CD4-positive, alpha-beta T cell treated with Interferon gamma for 1 hour (primary cell): ENCODE results near the gene NEURL4.
"Not testable (repeated sequence)": the region's sequence is repeated elsewhere in the genome, so short reads cannot be mapped to it uniquely, and the experiment has no call there.

Experiments used
- DNase-seq: peaks from one replicate; pipeline ENCODE4 v3.0.0-alpha.2; 2020

NEURL4 gene

DNA sequence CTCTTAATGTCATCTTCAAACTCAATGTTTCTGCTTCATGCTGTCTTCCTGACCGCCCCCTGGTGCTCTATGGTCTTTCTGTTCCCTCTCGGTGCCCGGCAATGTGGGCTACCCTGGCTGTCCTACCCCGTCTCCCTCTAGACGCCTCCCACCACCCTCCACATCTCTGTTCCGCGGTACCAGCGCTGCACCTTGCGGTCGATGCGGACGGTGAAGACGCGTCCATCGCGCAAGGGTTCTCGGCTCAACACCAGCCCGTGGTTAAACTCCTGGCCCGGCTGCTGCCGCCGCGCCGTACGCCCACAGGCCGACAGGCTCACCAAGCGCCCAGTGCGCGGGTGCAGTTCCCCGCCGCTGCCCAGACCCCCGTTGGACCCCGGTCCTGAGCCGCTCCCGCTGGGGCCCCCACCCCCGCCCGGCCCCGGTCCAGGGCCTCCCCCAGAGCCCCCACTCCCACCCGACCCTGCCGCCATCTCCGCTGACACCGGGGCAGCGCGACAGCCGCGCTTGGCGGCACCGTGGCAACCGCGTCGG is at the start of gene NEURL4:
NEURL4 (minus strand) TSS at position 496 of the 534 bp plus-strand sequence; CDS start at position 473, 23 bp downstream.
- DNase-seq: peak; percentile 22

DNA sequence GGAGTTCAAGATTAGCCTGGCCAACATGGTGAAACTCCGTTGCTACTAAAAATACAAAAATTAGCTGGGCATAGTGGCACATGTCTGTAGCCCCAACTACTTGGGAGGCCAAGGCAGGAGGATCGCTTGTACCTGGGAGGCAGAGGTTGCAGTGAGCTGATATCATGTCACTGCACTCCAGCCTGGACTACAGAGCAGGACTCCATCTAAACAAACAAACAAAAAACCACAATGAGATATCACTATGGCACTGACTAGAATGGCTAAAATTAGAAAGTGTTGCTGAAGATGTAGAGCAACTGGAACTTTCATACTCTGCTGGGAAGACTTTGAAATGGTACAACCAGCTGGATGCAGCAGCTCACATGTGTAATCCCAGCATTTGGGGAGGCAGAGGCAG is 45.2 kb upstream of the NEURL4 start:
- no peak for DNase-seq

GRCh38 chr17:7370853-7371252 is 41.7 kb upstream of the NEURL4 start:
- no peak for DNase-seq

DNA sequence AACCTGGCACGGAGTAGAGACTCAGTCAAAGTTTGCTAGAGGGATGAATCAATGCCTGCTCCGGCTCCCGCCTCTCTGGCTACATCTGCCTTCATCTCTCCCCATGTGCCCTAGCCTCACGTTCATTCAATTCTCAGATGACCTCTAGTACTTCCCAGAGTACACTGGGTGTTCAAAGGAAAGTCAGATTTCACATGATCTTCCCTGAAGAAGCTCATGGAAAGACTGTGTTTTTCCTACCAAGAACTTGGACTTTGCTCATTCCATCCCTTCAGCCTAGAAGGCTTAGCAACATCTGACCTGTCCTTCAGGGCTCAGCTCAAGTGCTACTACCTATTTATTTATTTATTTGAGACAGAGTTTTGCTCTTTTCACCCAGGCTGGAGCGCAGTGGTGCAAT is 40.7 kb upstream of the NEURL4 start:
- DNase-seq: no peak

GRCh38 chr17:7368599-7368994 is 39.5 kb upstream of the NEURL4 start:
- not testable (repeated sequence) for DNase-seq

DNA sequence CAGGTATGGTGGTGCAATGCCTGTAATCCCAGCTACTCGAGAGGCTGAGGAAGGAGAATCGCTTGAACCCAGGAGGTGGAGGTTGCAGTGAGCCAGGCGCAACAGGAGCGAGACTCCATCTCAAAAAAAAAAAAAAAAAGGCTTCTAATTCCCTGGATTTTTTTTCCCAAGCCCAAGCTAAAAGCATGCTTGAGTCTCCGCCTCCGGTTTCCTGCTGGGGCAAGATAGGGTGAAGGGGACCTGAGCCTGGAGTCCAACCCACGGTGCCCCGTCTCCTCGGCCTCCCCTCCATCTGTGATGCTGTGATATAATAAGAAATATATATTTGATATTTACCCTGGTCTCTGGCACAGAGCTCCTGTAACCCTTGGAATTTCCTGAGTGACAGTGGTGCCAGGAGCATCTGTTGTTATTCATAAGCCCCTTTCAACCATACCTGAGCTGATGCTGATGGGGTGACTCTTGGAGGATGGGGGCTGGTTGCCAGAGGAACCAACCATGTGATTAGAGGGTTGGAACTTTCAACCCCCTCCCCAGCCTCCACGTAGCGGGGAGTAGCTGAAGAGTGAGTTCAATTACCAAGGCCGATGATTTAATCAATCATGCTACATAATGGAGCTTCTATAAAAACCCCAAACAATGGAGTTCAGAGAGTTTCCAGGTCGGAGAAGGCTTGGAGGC is 38.9 kb upstream of the NEURL4 start:
- no peak for DNase-seq

DNA sequence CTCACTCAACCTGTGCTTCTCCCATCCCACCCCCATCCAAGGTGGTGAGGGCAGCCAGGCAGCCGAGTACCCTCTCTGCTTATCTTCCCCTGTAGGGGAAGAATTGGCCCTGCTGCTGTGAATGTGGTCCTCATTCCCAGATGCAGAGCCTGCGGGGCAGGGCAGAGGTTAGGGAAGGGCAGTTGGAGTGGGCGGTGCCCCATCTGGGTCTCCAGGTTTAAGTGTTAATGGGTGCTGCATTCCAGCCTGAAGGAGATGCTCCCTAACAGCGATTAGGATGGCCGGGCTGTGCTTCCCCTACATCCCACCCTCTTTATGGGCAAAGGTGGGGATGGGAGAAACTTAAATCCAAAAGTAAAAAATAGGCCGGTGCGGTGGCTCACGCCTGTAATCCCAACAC is 37.9 kb upstream of the NEURL4 start:
- DNase-seq: no peak

GRCh38 chr17:7365963-7366362 is 36.8 kb upstream of the NEURL4 start:
- not testable (repeated sequence) for DNase-seq

- no peak for DNase-seq
These were observed 34.2 kb upstream of the NEURL4 start for GRCh38 chr17:7363311-7363710.

DNA sequence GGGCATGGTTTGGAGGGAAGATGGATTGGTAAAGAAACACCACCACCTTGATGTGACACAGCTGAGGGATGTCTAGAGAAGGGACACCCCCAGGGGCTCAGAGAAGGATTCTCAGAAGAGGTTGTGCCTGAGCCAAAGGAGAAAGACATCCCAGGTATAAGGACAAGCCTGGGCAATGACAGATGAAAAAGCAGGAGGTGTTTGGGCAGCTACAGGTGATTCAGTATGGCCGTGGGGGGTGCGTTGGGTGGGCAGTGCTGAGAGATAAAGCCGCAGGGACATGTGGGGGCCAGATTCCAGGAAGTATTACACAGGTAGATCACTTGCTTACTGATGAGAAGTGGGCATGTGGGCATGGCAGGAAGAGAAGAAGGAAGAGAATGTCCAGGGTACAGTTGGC is 32.8 kb upstream of the NEURL4 start:
- no peak for DNase-seq

DNA sequence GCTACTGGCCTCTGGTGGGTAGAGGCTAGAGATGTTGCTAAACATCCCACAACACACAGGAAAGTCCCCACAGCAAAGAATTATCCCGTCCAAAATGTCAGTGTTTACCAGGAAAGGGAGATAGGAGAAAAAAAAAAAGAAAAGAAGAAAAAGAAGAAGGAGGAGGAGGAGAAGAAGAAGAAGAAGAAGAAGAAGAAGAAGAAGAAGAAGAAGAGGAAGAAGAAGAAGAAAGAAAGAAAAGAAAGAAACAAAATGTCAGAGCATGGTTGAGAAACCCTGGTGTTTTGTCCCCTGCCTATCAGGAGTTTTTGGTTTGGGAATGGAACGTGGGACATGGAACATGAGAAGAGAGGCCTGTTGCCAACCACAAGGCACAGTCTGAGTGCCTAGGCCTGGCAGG is 28.2 kb upstream of the NEURL4 start:
- DNase-seq: no peak

DNA sequence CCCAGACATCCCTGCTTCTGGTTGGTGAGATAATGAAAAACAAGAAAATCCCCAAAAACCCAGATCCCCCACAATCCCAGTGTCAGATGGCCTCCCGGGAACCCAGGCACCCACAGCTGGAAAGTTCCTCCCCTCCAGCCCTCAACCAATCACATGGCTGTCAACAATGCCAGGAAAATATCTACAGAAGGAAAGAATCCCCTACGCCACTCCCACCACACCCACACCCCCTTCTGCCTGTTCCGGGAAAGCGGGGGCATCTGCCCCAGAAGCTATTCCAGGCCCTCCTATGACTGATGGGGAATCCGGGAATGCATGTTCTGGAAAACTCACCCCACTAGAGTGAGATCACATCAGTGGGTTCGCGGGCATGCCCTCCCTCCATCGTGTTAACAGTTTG is 27.6 kb upstream of the NEURL4 start:
- no peak for DNase-seq

DNA sequence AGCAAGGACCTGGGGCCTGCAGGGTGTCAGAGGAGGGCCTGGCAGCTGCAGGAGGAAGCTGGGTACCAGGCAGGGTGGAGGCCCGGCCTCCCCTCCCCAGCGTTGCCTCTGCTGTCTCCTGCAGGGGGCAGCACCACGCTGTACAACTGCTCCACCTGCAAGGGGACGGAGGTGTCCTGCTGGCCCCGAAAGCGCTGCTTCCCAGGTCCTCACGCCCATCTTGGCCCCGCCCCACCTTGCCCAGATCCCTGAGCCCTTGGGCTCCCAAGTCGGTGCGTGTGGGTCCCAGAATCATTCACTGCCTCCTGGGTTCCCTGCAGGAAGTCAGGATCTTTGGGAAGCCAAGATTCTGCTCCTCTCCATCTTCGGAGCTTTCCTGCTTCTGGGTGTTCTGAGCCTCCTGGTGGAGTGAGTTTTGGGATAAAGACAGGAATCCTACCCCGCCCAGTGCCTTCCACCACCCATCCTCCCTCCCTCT is 27.0 kb upstream of the NEURL4 start:
- peak; percentile 85 for DNase-seq

GRCh38 chr17:7355573-7355972 is 26.4 kb upstream of the NEURL4 start:
- no peak for DNase-seq

DNA sequence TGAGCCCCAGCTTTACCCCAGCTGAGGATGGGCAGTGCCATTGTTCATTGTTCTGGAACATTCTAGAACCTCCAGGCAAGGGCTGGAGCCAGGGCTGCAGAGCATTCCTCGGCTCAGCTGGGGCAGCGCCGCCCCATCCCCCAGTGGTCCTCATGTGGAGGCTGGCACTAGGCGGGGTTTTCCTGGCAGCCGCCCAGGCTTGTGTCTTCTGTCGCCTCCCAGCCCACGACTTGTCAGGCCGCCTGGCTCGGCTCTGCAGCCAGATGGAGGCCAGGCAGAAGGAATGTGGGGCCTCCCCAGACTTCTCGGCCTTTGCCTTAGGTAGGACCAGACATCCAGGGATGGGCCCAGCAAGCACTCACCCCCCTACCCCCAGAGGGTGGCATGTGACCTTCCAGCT is 25.9 kb upstream of the NEURL4 start, which contains the start of gene TMEM95:
TMEM95 (plus strand) TSS at position 104 of the 400 bp plus-strand sequence; CDS start at position 153, 49 bp downstream.
- DNase-seq: no peak

GRCh38 chr17:7354262-7354843 is 25.2 kb upstream of the NEURL4 start:
- no peak for DNase-seq

DNA sequence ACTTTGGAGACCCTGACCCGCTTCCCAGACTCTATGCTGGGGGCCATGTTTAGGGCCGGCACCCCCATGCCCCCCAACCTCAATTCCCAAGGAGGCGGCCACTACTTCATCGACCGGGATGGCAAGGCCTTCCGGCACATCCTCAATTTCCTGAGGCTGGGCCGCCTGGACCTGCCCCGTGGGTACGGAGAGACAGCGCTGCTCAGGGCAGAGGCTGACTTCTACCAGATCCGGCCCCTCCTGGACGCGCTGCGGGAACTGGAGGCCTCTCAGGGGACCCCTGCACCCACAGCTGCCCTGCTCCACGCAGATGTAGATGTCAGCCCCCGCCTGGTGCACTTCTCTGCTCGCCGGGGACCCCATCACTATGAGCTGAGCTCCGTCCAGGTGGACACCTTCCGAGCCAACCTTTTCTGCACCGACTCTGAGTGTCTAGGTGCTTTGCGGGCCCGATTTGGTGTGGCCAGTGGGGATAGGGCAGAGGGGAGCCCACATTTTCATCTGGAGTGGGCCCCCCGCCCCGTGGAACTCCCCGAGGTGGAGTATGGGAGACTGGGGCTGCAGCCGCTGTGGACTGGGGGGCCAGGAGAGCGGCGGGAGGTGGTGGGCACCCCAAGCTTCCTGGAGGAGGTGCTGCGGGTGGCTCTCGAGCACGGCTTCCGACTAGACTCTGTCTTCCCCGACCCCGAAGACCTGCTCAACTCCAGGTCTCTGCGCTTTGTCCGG is 23.9 kb upstream of the NEURL4 start:
- no peak for DNase-seq

GRCh38 chr17:7352503-7352889 is 23.4 kb upstream of the NEURL4 start:
- no peak for DNase-seq

DNA sequence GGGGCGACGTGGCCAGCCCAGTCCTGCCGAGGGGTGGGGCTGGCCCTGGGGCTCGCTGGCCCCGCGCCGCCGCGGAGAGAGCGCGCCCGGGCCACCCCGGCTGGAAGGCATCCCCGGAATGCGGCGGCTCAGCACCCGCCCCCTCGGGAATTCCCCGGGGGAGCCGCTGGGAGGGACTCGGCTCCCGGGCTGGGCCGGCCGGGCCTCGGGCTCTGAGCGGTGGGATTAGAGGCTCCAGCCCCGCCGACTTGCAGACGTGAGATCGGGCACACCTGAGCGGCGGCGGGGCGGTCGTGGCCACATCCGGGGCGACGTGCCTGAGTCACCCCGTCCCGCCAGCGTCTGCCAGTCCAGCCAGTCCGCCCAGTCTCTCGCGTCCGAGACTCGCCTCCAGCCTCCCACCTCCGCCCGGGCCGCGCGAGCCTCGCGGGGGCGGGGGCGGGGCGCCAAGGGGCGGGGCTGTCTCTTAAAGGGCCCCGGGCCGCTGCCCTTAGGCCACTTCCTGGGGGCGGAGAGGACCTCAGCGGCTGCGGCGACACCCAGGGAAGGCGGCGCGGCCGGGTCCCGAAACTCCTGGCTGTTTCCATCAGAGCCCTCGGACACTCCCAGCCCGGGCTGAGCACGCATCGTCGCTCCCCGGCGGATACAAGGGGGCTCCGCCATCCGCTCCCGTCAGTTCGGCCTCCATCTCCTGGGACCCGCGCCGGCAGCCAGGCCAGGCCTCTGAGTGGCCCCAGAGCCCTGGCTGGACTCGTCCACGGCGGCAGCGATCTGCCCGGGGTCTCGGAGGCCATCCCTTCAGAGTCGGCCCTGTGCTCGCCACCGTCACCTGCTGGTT is 22.7 kb upstream of the NEURL4 start, which contains the start of gene KCTD11:
KCTD11 (plus strand) TSS at position 498 of the 838 bp plus-strand sequence.
- DNase-seq: peak; percentile 82

DNA sequence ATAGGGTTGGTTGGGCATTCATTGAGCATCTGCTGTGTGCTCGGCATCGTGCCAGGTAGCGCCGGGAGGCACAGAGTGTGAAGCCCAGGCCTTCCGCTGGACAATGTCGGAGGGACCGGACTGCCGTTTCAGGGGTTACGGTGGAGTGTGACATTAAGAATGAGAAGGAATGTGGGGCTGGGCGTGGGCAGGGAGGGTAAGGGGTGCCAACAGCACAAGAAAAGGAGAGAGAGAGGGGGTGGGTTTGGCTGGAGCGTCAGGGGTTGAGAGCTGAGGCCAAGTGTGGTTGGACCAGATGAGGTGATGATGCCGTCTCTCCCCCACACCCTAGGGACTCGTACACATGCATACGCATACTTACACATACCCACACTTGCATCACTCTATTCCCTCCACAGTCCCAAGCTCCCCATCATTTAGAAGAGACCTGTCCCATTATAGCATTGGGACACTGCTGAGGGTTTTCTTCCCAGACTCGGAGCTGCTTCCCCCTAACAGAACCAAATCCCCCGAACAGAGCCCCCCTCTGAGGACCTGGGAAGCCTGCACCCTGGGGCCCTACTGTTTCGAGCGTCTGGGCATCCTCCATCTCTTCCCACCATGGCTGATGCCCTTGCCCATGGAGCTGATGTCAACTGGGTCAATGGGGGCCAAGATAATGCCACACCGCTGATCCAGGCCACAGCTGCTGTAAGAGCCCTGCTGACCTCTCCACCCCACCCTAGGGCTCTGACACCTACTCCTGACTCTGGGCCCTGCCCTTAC is 19.5 kb upstream of the NEURL4 start:
- DNase-seq: no peak

DNA sequence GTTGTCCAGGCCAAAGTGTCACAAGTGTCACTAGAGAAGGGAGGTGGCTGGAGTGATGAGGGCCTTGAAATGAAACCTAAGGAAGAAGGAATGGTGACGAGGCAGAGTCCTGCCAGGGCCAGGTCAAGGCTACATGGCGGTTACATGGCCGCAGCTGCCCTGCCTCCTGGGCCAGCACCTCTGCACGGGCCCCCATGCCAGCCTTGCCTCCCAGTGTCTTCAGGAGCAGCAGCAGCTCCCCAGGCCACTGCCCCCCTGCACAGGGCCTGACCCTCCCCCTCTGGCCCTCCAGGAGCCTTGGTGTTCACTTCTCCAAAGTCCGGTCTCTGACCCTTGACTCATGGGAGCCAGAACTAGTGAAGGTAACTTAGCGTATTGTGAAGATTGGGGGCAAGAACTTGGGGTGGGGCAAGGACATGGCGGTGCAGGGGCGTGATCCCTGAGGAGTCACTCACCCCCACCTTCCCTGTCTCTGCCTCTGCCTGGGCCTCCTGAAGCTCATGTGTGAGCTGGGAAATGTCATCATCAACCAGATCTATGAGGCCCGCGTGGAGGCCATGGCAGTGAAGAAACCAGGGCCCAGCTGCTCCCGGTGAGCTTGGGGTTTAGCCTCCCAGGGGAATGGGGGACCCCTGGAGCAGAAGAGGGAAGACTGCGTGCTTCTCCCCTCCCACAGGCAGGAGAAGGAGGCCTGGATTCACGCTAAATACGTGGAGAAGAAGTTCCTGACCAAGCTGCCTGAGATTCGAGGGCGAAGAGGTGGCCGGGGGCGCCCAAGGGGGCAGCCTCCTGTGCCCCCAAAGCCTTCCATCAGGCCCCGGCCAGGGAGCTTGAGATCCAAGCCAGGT is 18.7 kb upstream of the NEURL4 start:
- DNase-seq: no peak
